H9 (cell line): Measurements from ENCODE around the gene STK32C. TPM values are rescaled to one million over a fixed set of nuclear protein-coding genes. Genes with fewer than 3 reads are reported as not detected.

ENCODE experiments used
- DNase-seq: peaks from one replicate; pipeline ENCODE4 v3.0.0-alpha.2; 2017
- H2AFZ ChIP-seq: one replicate; pipeline ENCODE4 v1.6.1; 2013; ENCODE audit warnings: mild to moderate bottlenecking, low read length, control low read depth, moderate library complexity
- H2AK5ac ChIP-seq: 2 replicates; pipeline ENCODE4 v1.6.1; 2013; ENCODE audit warnings: low read length, control low read depth, mixed read lengths; ENCODE audit not compliant: insufficient read length
- H2BK120ac ChIP-seq: one replicate; pipeline ENCODE4 v1.6.1; 2013; ENCODE audit warnings: low read depth, mild to moderate bottlenecking, low read length, control low read depth, inconsistent platforms; ENCODE audit not compliant: poor library complexity, severe bottlenecking
- H2BK12ac ChIP-seq: 2 replicates; pipeline ENCODE4 v1.6.1; 2013; ENCODE audit warnings: low read length, control low read depth, mixed read lengths, low read depth; ENCODE audit not compliant: insufficient read length
- H2BK15ac ChIP-seq: 2 replicates; pipeline ENCODE4 v1.6.1; 2013; ENCODE audit warnings: low read depth, low read length, control low read depth
- H2BK20ac ChIP-seq: one replicate; pipeline ENCODE4 v1.6.1; 2013; ENCODE audit warnings: low read depth, mild to moderate bottlenecking, low read length, control low read depth, inconsistent platforms; ENCODE audit not compliant: poor library complexity, severe bottlenecking
- H2BK5ac ChIP-seq: 2 replicates; pipeline ENCODE4 v1.6.1; 2013; ENCODE audit warnings: low read length, control low read depth, mixed read lengths; ENCODE audit not compliant: insufficient read length
- H3K14ac ChIP-seq: 2 replicates; pipeline ENCODE4 v1.6.1; 2013; ENCODE audit warnings: low read length, control low read depth; ENCODE audit not compliant: insufficient read depth
- H3K18ac ChIP-seq: 2 replicates; pipeline ENCODE4 v1.6.1; 2013; ENCODE audit warnings: low read depth, mild to moderate bottlenecking, mixed read lengths, low read length, control low read depth; ENCODE audit not compliant: insufficient read length
- H3K23ac ChIP-seq: 2 replicates; pipeline ENCODE4 v1.6.1; 2013; ENCODE audit warnings: low read length, control low read depth, mixed read lengths, low read depth; ENCODE audit not compliant: insufficient read length
- H3K23me2 ChIP-seq: 2 replicates; pipeline ENCODE4 v1.6.1; 2013; ENCODE audit warnings: low read depth, mild to moderate bottlenecking, mixed read lengths, low read length, control low read depth; ENCODE audit not compliant: insufficient read length, poor library complexity, severe bottlenecking
- H3K27ac ChIP-seq: 2 replicates; pipeline ENCODE4 v1.5.1; 2013; ENCODE audit warnings: low read length, control low read depth, mixed read lengths, low read depth; ENCODE audit not compliant: insufficient read length
- H3K27me3 ChIP-seq: 2 replicates; pipeline ENCODE4 v1.6.1; 2013; ENCODE audit warnings: low read length, control low read depth, inconsistent platforms; ENCODE audit not compliant: insufficient read depth
- H3K4ac ChIP-seq: 2 replicates; pipeline ENCODE4 v1.6.1; 2013; ENCODE audit warnings: low read depth, mild to moderate bottlenecking, control low read depth, inconsistent platforms, low read length, moderate library complexity
- H3K4me1 ChIP-seq: 2 replicates; pipeline ENCODE4 v1.6.1; 2013; ENCODE audit warnings: low read length, control low read depth, inconsistent platforms; ENCODE audit not compliant: insufficient read depth
- H3K4me2 ChIP-seq: 2 replicates; pipeline ENCODE4 v1.6.1; 2013; ENCODE audit warnings: low read length, control low read depth, mixed read lengths; ENCODE audit not compliant: insufficient read length, insufficient read depth
- H3K56ac ChIP-seq: 2 replicates; pipeline ENCODE4 v1.6.1; 2013; ENCODE audit warnings: low read depth, mild to moderate bottlenecking, mixed read lengths, low read length, control low read depth; ENCODE audit not compliant: insufficient read length
- H3K79me1 ChIP-seq: 2 replicates; pipeline ENCODE4 v1.6.1; 2013; ENCODE audit warnings: low read depth, mild to moderate bottlenecking, moderate library complexity, low read length, control low read depth, inconsistent platforms; ENCODE audit not compliant: insufficient read depth, poor library complexity, severe bottlenecking
- H3K79me2 ChIP-seq: 2 replicates; pipeline ENCODE4 v1.6.1; 2013; ENCODE audit warnings: low read length, control low read depth, inconsistent platforms; ENCODE audit not compliant: insufficient read depth
- H3K9ac ChIP-seq: 2 replicates; pipeline ENCODE4 v1.6.1; 2013; ENCODE audit warnings: low read length, control low read depth, mixed read lengths; ENCODE audit not compliant: insufficient read length; ENCODE audit errors: extremely low read depth
- H3K9me3 ChIP-seq: one replicate; pipeline ENCODE4 v1.6.1; 2013; ENCODE audit warnings: low read depth, low read length, inconsistent platforms; ENCODE audit not compliant: control insufficient read depth
- H3T11ph ChIP-seq: one replicate; pipeline ENCODE4 v1.6.1; 2013; ENCODE audit warnings: mild to moderate bottlenecking, low read length, control low read depth, inconsistent platforms
- H4K20me1 ChIP-seq: one replicate; pipeline ENCODE4 v1.6.1; 2013; ENCODE audit not compliant: control insufficient read depth, insufficient read length, insufficient read depth
- H4K5ac ChIP-seq: 2 replicates; pipeline ENCODE4 v1.6.1; 2013; ENCODE audit warnings: low read depth, mild to moderate bottlenecking, mixed read lengths, low read length, control low read depth; ENCODE audit not compliant: insufficient read length
- H4K8ac ChIP-seq: replicated peaks from 2 replicates; pipeline ENCODE4 v1.6.1; 2013; ENCODE audit warnings: low read length, control low read depth, mixed read lengths, low read depth; ENCODE audit not compliant: insufficient read length
- H4K91ac ChIP-seq: 2 replicates; pipeline ENCODE4 v1.6.1; 2013; ENCODE audit warnings: low read depth, mild to moderate bottlenecking, moderate library complexity, mixed read lengths, low read length, control low read depth; ENCODE audit not compliant: insufficient read length
- H3K27ac Mint-ChIP-seq, 3 experiments: 2 replicates in 2 of 3; 3 replicates in 1 of 3; pipeline ENCODE4 v1.8.0; 2020 to 2021; ENCODE audit warnings: mixed read lengths in 3 of 3, mild to moderate bottlenecking in 1 of 3, moderate library complexity in 1 of 3
- H3K27me3 Mint-ChIP-seq: 2 replicates; pipeline ENCODE4 v1.8.0; 2021; ENCODE audit warnings: low read depth, mild to moderate bottlenecking, moderate library complexity, mixed read lengths
- H3K36me3 Mint-ChIP-seq, 3 experiments: 2 replicates in 2 of 3; 3 replicates in 1 of 3; pipeline ENCODE4 v1.8.0; 2020 to 2021; ENCODE audit warnings: low read depth in 3 of 3, mixed read lengths in 3 of 3; ENCODE audit not compliant: insufficient read depth in 1 of 3
- H3K4me1 Mint-ChIP-seq, 2 experiments: 2 replicates each; pipeline ENCODE4 v1.8.0; 2020; ENCODE audit warnings: mixed read lengths in 2 of 2
- H3K4me3 Mint-ChIP-seq, 2 experiments: 2 replicates in 1 of 2; 3 replicates in 1 of 2; pipeline ENCODE4 v1.8.0; 2020 to 2021; ENCODE audit warnings: mild to moderate bottlenecking in 2 of 2, mixed read lengths in 2 of 2, moderate library complexity in 1 of 2
- H3K9me3 Mint-ChIP-seq, 2 experiments: 2 replicates in 1 of 2; 3 replicates in 1 of 2; pipeline ENCODE4 v1.8.0; 2020; ENCODE audit warnings: mild to moderate bottlenecking in 2 of 2, mixed read lengths in 2 of 2, moderate library complexity in 1 of 2
- CTCF ChIP-seq: fragments of 200-600 bp; sonication (generic); conservative IDR thresholded peaks from 3 replicates; pipeline ENCODE4 v1.8.0; 2021; ENCODE audit warnings: antibody characterized with exemption, mild to moderate bottlenecking
- WGBS: extraction: QIAGEN DNeasy Blood & Tissue Kit; methylation state at CpG from one replicate; pipeline ENCODE4 v1.1.7; 2013; ENCODE audit warnings: missing lambda C conversion rate, low lambda C conversion rate, mixed read lengths; ENCODE audit not compliant: insufficient read length; ENCODE audit errors: extremely low coverage; 5-methylcytosine and 5-hydroxymethylcytosine counted together
- total RNA-seq: library from RNA; stranded (reverse); gene quantifications from 2 replicates; pipeline ENCODE4 v1.2.1, GENCODE V29; 2021

STK32C gene
- total RNA-seq, 1 experiment from 2014 or later, result 11.3 TPM

GRCh38 chr10:132252412-132252811 lies 55.3 kb downstream of the STK32C start:
- H3K4me1 ChIP-seq, result no peaks in the 10 kb centered on the region
- no peak overlapping the region for H3K27ac Mint-ChIP-seq
- no peak overlapping the region for H3K18ac ChIP-seq
- H3K79me1 ChIP-seq, result no peaks in the 10 kb centered on the region
- no peaks in the 10 kb centered on the region for H3K27me3 ChIP-seq
- H3K56ac ChIP-seq, result no peak overlapping the region
- no peak overlapping the region for H2BK12ac ChIP-seq
- peaks cover 8 to 20% of the 10 kb centered on the region in 2 experiments for H3K4me1 Mint-ChIP-seq
- H3K4ac ChIP-seq, result no peak overlapping the region
- H4K5ac ChIP-seq, result no peak overlapping the region
- no peak overlapping the region for H2BK120ac ChIP-seq
- H3T11ph ChIP-seq, result no peak overlapping the region
- H3K23ac ChIP-seq, result no peak overlapping the region
- H3K79me2 ChIP-seq, result no peaks in the 10 kb centered on the region
- WGBS, result no CpG with 5 or more reads among the region's 17 CpGs
- H2BK15ac ChIP-seq, result no peak overlapping the region
- no peak overlapping the region for H3K4me2 ChIP-seq
- no peak overlapping the region for H3K27ac ChIP-seq
- no peaks in the 10 kb centered on the region for H3K36me3 Mint-ChIP-seq
- H2BK20ac ChIP-seq, result no peak overlapping the region
- H3K14ac ChIP-seq, result no peak overlapping the region; the same call in 1 of the 2 replicates
- H3K9me3 Mint-ChIP-seq, result no peaks in the 10 kb centered on the region
- peaks cover 4% of the 10 kb centered on the region for H3K23me2 ChIP-seq
- H4K20me1 ChIP-seq, result no peaks in the 10 kb centered on the region
- no peak overlapping the region for H4K8ac ChIP-seq
- H3K9ac ChIP-seq, result no peak overlapping the region
- peak; percentile 46 for TF ChIP-seq CTCF
- H4K91ac ChIP-seq, result no peak overlapping the region
- H3K9me3 ChIP-seq, result no peaks in the 10 kb centered on the region
- no peak overlapping the region for H2AK5ac ChIP-seq
- no peak overlapping the region for H2AFZ ChIP-seq
- H3K27me3 Mint-ChIP-seq, result peaks cover 4% of the 10 kb centered on the region
- no peak for DNase-seq
- H3K4me3 Mint-ChIP-seq, result no peak overlapping the region; a peak in 1 of 5 replicates
- H2BK5ac ChIP-seq, result no peak overlapping the region
